Nephron progenitor cell (in vitro differentiated cells): ENCODE measurements around the gene LIPC.
A peak's percentile ranks its signal among the peaks of the same experiment; 100 is the strongest.

Experiments used
- DNase-seq: peaks from one replicate; pipeline ENCODE4 v3.0.0; 2021
- H3K27ac Mint-ChIP-seq: 2 replicates; pipeline ENCODE4 v1.8.0; 2021; ENCODE audit warnings: mild to moderate bottlenecking, moderate library complexity, mixed read lengths
- H3K27me3 Mint-ChIP-seq: 2 replicates; pipeline ENCODE4 v1.8.0; 2021; ENCODE audit warnings: mild to moderate bottlenecking, low read depth, mixed read lengths; ENCODE audit not compliant: poor library complexity
- H3K36me3 Mint-ChIP-seq: 2 replicates; pipeline ENCODE4 v1.8.0; 2021; ENCODE audit warnings: low read depth, mixed read lengths
- H3K4me1 Mint-ChIP-seq: 2 replicates; pipeline ENCODE4 v1.8.0; 2021; ENCODE audit warnings: mixed read lengths
- H3K4me3 Mint-ChIP-seq: 2 replicates; pipeline ENCODE4 v1.8.0; 2021; ENCODE audit warnings: mild to moderate bottlenecking, moderate library complexity, mixed read lengths
- H3K9me3 Mint-ChIP-seq: 2 replicates; pipeline ENCODE4 v1.8.0; 2021; ENCODE audit warnings: mild to moderate bottlenecking, moderate library complexity, mixed read lengths
- TF ChIP-seq, protein P1 (sequence below): fragments of 200-600 bp; sonication (generic); IDR thresholded peaks from 2 replicates; pipeline ENCODE4 v1.5.0; 2021; ENCODE audit warnings: antibody characterized with exemption

The LIPC gene

DNA sequence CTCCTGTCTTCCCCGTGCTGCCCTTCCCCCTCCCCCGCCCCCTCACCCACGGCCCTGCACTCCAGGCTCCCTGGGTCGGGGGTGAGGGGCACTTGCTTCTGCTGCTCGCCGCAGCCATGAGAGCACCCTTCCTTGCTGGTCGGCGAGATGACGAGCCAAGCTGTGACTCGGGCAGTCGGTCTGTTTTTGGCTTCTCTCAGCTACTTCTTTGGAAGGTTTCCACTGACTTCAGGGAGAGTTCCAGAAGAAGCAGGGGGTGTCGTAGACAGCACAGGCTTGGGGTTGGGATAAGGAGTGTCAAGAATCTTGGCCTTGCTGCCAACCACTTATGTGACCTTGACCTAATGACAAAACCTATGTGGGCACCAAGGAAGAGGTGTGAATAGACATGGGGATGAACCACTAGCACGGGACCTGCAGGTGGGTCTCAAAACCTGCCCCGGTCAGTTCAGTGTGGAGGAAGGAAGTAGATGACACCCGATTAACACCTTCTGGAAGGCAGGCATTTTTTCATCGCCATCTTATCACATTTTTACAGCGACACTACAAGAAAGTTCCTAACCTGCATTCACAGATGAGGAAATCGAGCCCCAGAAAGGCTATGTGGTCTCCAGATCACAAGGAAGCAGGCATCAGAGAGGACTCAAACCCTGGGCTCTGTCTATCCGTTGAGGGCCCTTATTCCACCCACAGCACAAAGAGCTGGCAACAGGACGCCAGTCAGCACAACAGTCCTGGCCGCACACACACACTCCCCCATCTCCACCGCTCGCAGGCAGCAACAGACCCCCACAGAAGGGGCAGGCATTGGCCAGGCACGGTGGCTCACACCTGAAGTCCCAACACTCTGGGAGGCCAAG is 120.9 kb downstream of the LIPC start:
- H3K36me3 Mint-ChIP-seq, result no peaks in the 10 kb centered on the region
- peaks cover 71% of the 10 kb centered on the region for H3K4me1 Mint-ChIP-seq
- H3K27ac Mint-ChIP-seq, result no peak overlapping the region
- no peak for DNase-seq
- TF ChIP-seq, protein P1, sequence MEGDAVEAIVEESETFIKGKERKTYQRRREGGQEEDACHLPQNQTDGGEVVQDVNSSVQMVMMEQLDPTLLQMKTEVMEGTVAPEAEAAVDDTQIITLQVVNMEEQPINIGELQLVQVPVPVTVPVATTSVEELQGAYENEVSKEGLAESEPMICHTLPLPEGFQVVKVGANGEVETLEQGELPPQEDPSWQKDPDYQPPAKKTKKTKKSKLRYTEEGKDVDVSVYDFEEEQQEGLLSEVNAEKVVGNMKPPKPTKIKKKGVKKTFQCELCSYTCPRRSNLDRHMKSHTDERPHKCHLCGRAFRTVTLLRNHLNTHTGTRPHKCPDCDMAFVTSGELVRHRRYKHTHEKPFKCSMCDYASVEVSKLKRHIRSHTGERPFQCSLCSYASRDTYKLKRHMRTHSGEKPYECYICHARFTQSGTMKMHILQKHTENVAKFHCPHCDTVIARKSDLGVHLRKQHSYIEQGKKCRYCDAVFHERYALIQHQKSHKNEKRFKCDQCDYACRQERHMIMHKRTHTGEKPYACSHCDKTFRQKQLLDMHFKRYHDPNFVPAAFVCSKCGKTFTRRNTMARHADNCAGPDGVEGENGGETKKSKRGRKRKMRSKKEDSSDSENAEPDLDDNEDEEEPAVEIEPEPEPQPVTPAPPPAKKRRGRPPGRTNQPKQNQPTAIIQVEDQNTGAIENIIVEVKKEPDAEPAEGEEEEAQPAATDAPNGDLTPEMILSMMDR, result no peak
- H3K4me3 Mint-ChIP-seq, result no peak overlapping the region
- peaks cover 7% of the 10 kb centered on the region for H3K27me3 Mint-ChIP-seq
- no peaks in the 10 kb centered on the region for H3K9me3 Mint-ChIP-seq

GRCh38 chr15:58553365-58553918 is 121.7 kb downstream of the LIPC start:
- Mint-ChIP-seq H3K27me3 (peaks cover 7% of the 10 kb centered on the region), H3K4me1 (peaks cover 71% of the 10 kb centered on the region), H3K9me3 (peaks cover 3% of the 10 kb centered on the region), H3K4me3 (no peak overlapping the region), H3K36me3 (no peaks in the 10 kb centered on the region), H3K27ac (no peak overlapping the region)
- DNase-seq, result no peak
- TF ChIP-seq, protein P1, result no peak

DNA sequence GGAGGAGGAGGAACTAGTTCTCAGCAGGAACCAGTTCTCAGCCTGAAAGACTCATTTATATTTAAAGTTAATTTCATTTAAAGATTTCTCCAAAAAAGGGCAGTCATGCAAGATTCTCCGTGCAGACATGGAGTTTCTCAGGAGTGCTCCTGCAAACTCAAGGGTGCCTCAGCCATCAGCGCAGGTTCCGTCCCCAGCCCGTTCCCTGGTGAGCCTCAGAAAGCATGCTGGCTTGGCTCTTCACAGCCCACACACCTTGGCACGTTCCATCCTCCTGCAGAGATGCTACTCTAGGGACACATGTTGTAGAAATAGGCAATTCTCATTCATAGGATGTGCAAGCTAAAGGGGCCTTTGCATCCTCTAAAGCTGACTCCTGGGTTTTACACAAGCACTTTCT is 123.0 kb downstream of the LIPC start:
- Mint-ChIP-seq H3K27ac (peak overlapping the region; percentile 92), H3K36me3 (no peaks in the 10 kb centered on the region), H3K4me3 (no peak overlapping the region), H3K27me3 (peaks cover 7% of the 10 kb centered on the region), H3K9me3 (peaks cover 13% of the 10 kb centered on the region), H3K4me1 (peaks cover 64% of the 10 kb centered on the region)
- TF ChIP-seq, protein P1, result no peak
- DNase-seq, result no peak

GRCh38 chr15:58555162-58556027 is 123.6 kb downstream of the LIPC start:
- Mint-ChIP-seq H3K27me3 (peaks cover 7% of the 10 kb centered on the region), H3K9me3 (peaks cover 13% of the 10 kb centered on the region), H3K4me3 (no peak overlapping the region), H3K36me3 (no peaks in the 10 kb centered on the region), H3K27ac (peak overlapping the region; percentile 92), H3K4me1 (peaks cover 58% of the 10 kb centered on the region)
- TF ChIP-seq, protein P1, result no peak
- peak; percentile 34 for DNase-seq

- TF ChIP-seq, protein P1, result no peak
- Mint-ChIP-seq H3K36me3 (no peaks in the 10 kb centered on the region), H3K4me1 (peaks cover 57% of the 10 kb centered on the region), H3K27ac (peak overlapping the region; percentile 92), H3K27me3 (peaks cover 6% of the 10 kb centered on the region), H3K9me3 (peaks cover 13% of the 10 kb centered on the region), H3K4me3 (no peak overlapping the region)
- no peak for DNase-seq
Observed at GRCh38 chr15:58556028-58556361, 124.2 kb downstream of the LIPC start.
